Purkinje cell (primary cell): ENCODE results near the gene WNT5A. TPM values are rescaled to one million over a fixed set of nuclear protein-coding genes. Genes with fewer than 3 reads are reported as not detected.

Experiments
- polyA plus RNA-seq: library from polyadenylated mRNA; unstranded; fragments of >200 nt; fragmentation: Nextera tagmentation; gene quantifications from 2 replicates; pipeline ENCODE4 v1.2.1, GENCODE V29; 2014

The WNT5A gene
- 9.3 and 9.9 TPM in 2 replicates for polyA plus RNA-seq

DNA sequence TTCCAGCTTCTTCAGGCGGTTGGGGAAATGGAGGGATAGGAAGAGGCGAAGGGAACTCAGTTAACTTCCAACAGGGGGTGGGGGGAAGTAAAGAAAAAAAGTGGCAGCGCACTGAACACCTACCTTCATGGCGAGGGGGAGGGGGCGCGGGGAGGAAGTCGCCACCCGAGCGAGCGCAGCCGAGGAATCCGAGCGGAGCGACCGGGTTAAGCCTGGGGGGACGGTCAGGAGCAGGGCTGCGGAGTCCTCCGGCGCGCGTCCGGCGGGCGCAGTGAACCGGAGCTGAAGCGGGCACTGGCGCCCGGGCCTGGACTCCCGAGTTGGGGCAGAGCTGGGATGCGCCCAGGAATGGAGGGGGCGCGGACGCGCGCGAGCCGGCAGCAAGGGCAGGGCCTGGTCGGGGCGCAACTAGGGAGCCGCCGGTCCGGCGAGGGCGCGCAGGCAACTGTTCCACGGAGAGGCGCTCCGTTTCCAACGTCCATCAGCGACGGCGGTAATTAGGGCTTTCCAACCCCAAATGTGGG is at the start of gene WNT5A:
TSS of gene WNT5A (minus strand) at position 450 of the 524 bp plus-strand sequence. CDS start at position 129, 321 bp downstream.

